Measurements from ENCODE around the gene VCAN. TPM values are rescaled to one million over a fixed set of nuclear protein-coding genes. Genes with fewer than 3 reads are reported as not detected.

The VCAN gene
- total and polyA plus RNA-seq, 2 donors (not counting 1 experiment from before 2014, with no cell fraction given): 2.0 TPM; not detected in 1

- H3K27me3 Mint-ChIP-seq: no peaks in the 10 kb centered on the region
- Histone ChIP-seq H3K79me2 (ENCODE audit: control insufficient read depth, insufficient read depth, low read length) (no peaks in the 10 kb centered on the region), H4K20me1 (ENCODE audit: control insufficient read depth, insufficient read depth, low read length, poor library complexity, severe bottlenecking) (no peaks in the 10 kb centered on the region), H3K9ac (ENCODE audit: low read length) (no peak overlapping the region), H3K27ac (ENCODE audit: low read length in 2 of 2) (no peak overlapping the region), H3K27me3 (replicated peaks in 1 of 4; ENCODE audit: control extremely low read depth in 1 of 4, control insufficient read depth in 3 of 4, insufficient read depth in 4 of 4, low read length in 3 of 4) (no peaks in the 10 kb centered on the region), H2AFZ (ENCODE audit: insufficient read depth, low read depth, low read length, poor library complexity, severe bottlenecking) (peak overlapping the region; percentile 71), H3K4me3 (ENCODE audit: control extremely low read depth in 1 of 5, extremely low read depth in 1 of 5, insufficient read depth in 1 of 5, low read depth in 2 of 5, low read length in 4 of 5) (no peak overlapping the region), H3K4me2 (replicated peaks; ENCODE audit: low read depth, low read length, poor library complexity, severe bottlenecking) (peak overlapping the region; percentile 11), H3K4me1 (ENCODE audit: control insufficient read depth in 2 of 2, insufficient read depth in 2 of 2, low read length in 2 of 2) (no peaks in the 10 kb centered on the region), H3K36me3 (replicated peaks in 1 of 2; ENCODE audit: control extremely low read depth in 1 of 2, control insufficient read depth in 1 of 2, extremely low read depth in 1 of 2, insufficient read depth in 2 of 2, low read length in 1 of 2) (no peaks in the 10 kb centered on the region), H3K9me3 (ENCODE audit: control extremely low read depth in 1 of 3, control insufficient read depth in 2 of 3, insufficient read depth in 1 of 3, low read length in 2 of 3) (peaks cover 0 to 2% (median 0%) of the 10 kb centered on the region in 3 donors)
- H3K9me3 Mint-ChIP-seq (ENCODE audit: insufficient read depth): no peaks in the 10 kb centered on the region
- TF ChIP-seq CTCF (IDR thresholded peaks at IDR 0.05) (no peak), EZH2 (IDR thresholded peaks at IDR 0.05; ENCODE audit: borderline replicate concordance, insufficient read depth, low read depth, low read length, poor library complexity, severe bottlenecking) (no peak)
- no CpG with 5 or more reads among the region's 1 CpG for WGBS (ENCODE audit: insufficient coverage)
- no peak overlapping the region for H3K4me3 Mint-ChIP-seq
- intact Hi-C loops (cut with micrococcal nuclease): no loop called here
- ChIA-PET POLR2A (no interaction called here), CTCF (no interaction called here)
- ATAC-seq (ENCODE audit: low read depth) (no peak), DNase-seq (no peak)
- no peak overlapping the region for H3K27ac Mint-ChIP-seq
- H3K4me1 Mint-ChIP-seq: peaks cover 7% of the 10 kb centered on the region
Measured at GRCh38 chr5:83539463-83539790, 67.9 kb downstream of the VCAN start.

GRCh38 chr5:83540105-83540504 lies 68.6 kb downstream of the VCAN start:
- WGBS (ENCODE audit: insufficient coverage): 100% methylated on average over 1 of the region's 2 CpGs
- CTCF ChIA-PET: no interaction called here
- H3K4me1 ChIP-seq (ENCODE audit: control insufficient read depth in 2 of 2, insufficient read depth in 2 of 2, low read length in 2 of 2): no peaks in the 10 kb centered on the region
- H3K79me2 ChIP-seq (ENCODE audit: control insufficient read depth, insufficient read depth, low read length): no peaks in the 10 kb centered on the region
- no peak overlapping the region for H3K27ac Mint-ChIP-seq
- POLR2A ChIA-PET: no interaction called here
- H3K4me1 Mint-ChIP-seq: peaks cover 7% of the 10 kb centered on the region
- no peaks in the 10 kb centered on the region for H3K36me3 ChIP-seq (replicated peaks in 1 of 2; ENCODE audit: control extremely low read depth in 1 of 2, control insufficient read depth in 1 of 2, extremely low read depth in 1 of 2, insufficient read depth in 2 of 2, low read length in 1 of 2)
- H3K27me3 ChIP-seq (replicated peaks in 1 of 4; ENCODE audit: control extremely low read depth in 1 of 4, control insufficient read depth in 3 of 4, insufficient read depth in 4 of 4, low read length in 3 of 4): no peaks in the 10 kb centered on the region
- no peak overlapping the region for H3K4me3 Mint-ChIP-seq
- H3K9me3 Mint-ChIP-seq (ENCODE audit: insufficient read depth): no peaks in the 10 kb centered on the region
- no peak overlapping the region for H3K9ac ChIP-seq (ENCODE audit: low read length)
- peaks cover 0 to 2% (median 0%) of the 10 kb centered on the region in 3 donors for H3K9me3 ChIP-seq (ENCODE audit: control extremely low read depth in 1 of 3, control insufficient read depth in 2 of 3, insufficient read depth in 1 of 3, low read length in 2 of 3)
- H3K27me3 Mint-ChIP-seq: no peaks in the 10 kb centered on the region
- no peak overlapping the region for H3K27ac ChIP-seq (ENCODE audit: low read length in 2 of 2)
- no peaks in the 10 kb centered on the region for H4K20me1 ChIP-seq (ENCODE audit: control insufficient read depth, insufficient read depth, low read length, poor library complexity, severe bottlenecking)
- intact Hi-C loops (cut with micrococcal nuclease): no loop called here
- ATAC-seq (ENCODE audit: low read depth): no peak
- TF ChIP-seq EZH2 (IDR thresholded peaks at IDR 0.05; ENCODE audit: borderline replicate concordance, insufficient read depth, low read depth, low read length, poor library complexity, severe bottlenecking) (no peak), CTCF (IDR thresholded peaks at IDR 0.05) (no peak)
- no peak overlapping the region for H3K4me3 ChIP-seq (ENCODE audit: control extremely low read depth in 1 of 5, extremely low read depth in 1 of 5, insufficient read depth in 1 of 5, low read depth in 2 of 5, low read length in 4 of 5)
- H3K4me2 ChIP-seq (replicated peaks; ENCODE audit: low read depth, low read length, poor library complexity, severe bottlenecking): no peak overlapping the region
- H2AFZ ChIP-seq (ENCODE audit: insufficient read depth, low read depth, low read length, poor library complexity, severe bottlenecking): no peak overlapping the region
- no peak for DNase-seq

Data from B cell (primary cell).